ENCODE measurements around the gene ITFG1.

Gene ITFG1

DNA sequence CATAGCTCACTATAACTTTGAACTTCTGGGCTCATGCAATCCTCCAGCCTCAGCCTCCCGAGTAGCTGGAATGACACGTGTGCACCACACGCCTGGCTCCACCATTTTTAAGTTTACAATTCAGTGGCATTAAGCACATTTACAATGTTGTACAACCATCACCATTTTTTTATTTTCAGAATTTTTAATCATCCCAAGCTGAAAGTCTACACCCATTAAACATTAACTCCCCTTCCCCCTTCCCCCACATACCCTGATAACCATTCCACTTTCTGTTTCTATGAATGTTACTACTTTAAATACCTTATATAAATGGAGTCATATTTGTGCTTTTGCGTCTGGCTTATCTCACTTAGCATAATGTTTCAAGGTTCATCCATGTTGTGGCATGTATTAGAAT is 335.1 kb downstream of the ITFG1 start:
- TF ChIP-seq, protein P1, sequence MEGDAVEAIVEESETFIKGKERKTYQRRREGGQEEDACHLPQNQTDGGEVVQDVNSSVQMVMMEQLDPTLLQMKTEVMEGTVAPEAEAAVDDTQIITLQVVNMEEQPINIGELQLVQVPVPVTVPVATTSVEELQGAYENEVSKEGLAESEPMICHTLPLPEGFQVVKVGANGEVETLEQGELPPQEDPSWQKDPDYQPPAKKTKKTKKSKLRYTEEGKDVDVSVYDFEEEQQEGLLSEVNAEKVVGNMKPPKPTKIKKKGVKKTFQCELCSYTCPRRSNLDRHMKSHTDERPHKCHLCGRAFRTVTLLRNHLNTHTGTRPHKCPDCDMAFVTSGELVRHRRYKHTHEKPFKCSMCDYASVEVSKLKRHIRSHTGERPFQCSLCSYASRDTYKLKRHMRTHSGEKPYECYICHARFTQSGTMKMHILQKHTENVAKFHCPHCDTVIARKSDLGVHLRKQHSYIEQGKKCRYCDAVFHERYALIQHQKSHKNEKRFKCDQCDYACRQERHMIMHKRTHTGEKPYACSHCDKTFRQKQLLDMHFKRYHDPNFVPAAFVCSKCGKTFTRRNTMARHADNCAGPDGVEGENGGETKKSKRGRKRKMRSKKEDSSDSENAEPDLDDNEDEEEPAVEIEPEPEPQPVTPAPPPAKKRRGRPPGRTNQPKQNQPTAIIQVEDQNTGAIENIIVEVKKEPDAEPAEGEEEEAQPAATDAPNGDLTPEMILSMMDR (IDR thresholded peaks at IDR 0.05): no peak

DNA sequence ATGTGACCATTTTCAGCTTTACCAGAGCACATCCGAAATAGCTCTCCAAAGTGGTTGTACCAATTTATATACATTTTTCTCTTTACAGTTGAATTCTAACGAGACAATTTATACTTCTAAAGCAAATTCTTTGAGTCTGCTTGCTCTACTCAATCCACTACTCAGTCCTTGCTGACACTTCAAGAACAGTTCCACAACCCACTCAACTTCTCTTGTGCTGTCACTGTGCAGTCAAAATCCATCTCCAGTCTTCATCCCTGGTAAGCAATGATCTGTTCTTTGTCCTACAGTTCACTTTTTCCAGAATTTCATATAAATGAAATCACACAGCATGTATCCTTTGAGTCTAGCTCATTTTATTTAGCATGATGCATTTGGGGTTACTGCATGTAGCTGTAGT is 347.7 kb downstream of the ITFG1 start:
- TF ChIP-seq, protein P1 (IDR thresholded peaks at IDR 0.05): no peak

DNA sequence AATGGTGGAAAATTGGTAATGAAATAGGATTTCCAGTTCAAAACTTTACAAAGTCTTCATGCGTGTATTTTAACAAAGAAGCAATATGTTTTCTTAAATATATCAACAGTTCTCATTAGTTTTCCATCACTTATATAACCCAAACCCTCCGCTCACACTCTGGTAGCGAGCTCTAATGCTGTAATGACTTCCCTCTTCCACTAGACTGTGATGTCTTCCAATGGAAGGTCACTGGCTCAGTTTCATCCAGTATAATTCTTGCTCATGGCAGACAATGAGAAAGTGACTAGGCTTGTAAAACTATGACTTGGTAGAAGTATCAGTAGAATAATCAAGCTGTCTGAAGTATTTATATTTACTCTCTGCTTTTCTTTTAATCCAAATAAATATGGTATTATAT is 349.9 kb downstream of the ITFG1 start:
- TF ChIP-seq, protein P1 (IDR thresholded peaks at IDR 0.05): no peak

DNA sequence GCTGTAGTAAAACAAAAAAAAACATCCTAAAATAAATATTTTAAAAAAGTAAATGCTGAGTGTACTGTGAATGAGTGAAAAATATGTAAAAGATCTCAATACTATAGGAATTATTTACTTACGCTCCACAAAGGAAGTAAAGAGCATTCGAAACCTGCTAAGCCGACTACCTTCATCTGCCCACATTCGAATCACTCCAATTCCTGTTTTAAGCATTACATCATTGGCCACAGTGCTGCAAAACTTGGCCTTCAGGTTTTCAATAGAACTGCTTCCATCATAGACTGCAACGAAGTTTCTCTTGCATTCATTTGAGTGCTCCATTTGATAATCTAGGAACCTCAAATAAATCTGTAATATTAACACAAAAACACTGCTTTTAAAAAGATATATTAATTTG is 351.5 kb downstream of the ITFG1 start:
- TF ChIP-seq, protein P1 (IDR thresholded peaks at IDR 0.05): no peak

Measured in LNCAP (cell line).